Fibroblast of skin of left biceps (primary cell): ENCODE results near the gene SAXO2.
"Not testable (repeated sequence)": the region's sequence is repeated elsewhere in the genome, so short reads cannot be mapped to it uniquely, and the experiment has no call there.

Source experiments
- DNase-seq, 2 experiments: peaks; one replicate each; pipeline ENCODE4 v3.0.0-alpha.2; 2013; ENCODE audit warnings: low read depth in 2 of 2

Gene SAXO2

DNA sequence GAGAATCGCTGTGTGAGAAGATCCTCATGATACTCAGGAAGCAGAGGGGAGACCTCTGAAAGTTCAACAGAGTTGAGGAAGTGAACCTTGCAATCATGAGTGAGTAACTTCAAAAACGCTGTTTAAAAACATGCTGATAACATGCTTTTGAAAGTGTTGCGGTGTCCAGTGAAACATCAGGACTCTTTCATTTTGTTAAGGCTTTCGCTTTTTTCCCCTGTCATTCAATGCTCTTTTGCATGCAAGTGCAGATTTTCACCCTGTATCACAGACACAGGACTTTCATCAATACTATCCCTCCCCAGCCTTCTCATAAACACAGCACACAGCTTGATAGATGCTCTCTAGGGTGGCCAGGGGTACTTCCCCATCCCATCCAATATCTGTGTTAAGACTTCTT is 23.9 kb downstream of the SAXO2 start:
- not testable (repeated sequence) for DNase-seq

DNA sequence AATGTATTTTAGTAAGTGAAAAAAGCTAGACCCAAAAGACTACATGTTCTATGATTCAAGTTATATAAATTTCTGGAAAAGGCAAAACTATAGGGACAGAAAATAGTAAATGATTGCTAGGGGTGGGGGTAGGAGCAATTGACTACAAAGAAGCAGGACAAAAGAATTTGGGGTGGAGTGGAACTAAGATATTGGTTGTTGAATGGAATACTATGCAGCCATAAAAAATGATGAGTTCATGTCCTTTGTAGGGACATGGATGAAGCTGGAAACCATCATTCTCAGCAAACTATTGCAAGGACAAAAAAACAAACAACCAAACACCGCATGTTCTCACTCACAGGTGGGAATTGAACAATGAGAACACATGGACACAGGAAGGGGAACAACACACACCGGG is 25.6 kb downstream of the SAXO2 start:
- not testable (repeated sequence) for DNase-seq

DNA sequence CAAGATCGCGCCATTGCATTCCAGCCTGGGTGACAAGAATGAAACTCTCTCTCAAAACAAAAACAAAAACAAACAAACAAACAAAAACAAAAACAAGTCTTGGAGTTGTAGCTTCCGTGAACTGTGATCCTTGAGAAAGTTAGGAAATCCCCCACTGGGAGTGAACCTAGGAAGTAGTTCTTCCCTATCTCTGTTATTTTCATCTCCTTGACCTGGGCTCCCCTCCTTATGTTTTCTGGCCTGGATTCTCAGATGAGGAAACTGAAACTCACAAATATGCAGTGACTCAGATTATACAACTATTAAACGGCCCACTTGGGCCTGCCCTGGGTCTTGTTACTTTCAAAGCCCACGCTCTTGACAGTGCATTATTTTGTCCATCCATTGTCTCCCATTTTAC is 29.7 kb downstream of the SAXO2 start:
- no peak for DNase-seq

DNA sequence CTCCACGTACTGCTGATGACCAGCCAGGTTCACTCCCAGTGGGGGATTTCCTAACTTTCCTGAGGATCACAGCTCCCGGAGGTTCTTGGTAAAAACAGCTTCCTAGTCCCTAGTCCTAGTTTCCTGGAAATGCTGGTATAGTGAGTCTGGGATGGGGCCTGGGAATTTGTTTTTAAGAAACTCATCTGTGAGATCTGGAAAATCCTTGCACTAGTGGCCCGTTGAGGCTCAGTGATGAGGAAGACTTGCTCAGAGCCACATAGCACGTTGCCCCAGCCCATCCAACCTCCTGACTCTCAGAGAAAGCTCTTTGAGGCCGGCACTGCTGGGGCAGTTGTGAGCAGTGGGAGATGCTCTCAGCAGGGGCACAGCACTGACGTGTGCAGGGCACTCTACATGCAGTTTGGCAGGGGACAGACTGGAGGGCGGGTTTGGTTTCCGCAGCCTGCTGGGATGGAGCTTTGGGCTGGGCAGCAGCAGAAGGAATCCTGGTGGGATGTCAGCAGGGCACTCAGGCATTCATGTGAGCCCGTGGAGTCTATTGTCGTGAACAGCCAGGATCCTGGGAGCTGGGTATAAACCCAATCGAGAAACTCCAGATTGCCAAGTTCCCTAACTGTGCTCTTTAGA is 31.6 kb downstream of the SAXO2 start:
- no peak for DNase-seq

DNA sequence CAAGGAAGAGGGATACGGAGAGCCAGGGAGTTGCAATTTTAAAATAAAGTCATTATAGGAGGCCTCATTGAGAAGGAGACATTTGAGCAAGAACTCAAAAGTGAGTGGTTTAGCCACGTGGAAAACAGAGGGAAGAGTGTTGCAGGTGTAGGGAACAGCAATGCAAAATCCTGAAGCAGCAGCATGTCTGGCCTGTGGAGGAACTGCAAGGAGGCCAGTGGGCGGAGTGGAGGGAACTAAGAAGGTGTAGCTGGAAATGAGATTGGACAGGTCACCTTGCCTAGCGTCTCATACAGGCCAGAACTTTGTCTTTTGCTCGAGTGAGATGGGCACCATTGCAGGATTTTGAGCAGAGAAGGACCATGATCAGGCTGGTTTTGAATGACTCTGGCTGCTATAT is 34.9 kb downstream of the SAXO2 start:
- no peak for DNase-seq

DNA sequence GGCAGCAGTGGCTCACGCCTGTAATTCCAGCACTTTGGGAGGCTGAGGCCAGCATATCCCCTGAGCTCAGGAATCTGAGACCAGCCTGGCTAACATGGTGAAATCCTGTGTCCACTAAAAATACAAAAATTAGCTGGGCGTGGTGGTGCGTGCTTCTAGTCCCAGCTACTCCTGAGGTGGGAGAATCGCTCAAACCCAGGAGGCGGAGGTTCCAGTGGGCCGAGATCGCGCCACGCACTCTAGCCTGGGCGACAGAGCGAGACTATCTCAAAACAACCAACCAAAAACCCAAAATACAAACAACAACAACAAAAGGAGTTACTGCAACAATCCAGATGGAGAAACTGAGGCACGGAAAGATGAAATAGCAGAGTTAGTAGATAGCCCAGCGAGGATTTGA is 35.4 kb downstream of the SAXO2 start:
- no peak for DNase-seq

DNA sequence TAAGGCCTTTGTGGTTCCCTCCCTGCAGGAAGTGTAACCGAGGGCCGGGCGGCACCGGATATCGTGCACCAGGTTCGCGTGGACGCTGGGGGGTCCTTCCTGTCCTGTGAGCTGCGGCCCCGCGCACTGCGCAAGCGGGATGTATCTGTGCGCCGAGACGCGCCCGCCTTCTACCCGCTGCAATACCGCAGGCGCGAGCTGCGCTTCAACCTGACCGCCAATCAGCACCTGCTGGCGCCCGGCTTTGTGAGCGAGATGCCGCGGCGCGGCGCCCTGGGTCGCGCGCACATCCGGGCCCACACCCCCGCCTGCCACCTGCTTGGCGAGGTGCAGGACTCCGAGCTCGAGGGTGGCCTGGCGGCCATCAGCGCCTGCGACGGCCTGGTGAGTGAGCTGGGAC is 35.9 kb downstream of the SAXO2 start:
- no peak for DNase-seq

DNA sequence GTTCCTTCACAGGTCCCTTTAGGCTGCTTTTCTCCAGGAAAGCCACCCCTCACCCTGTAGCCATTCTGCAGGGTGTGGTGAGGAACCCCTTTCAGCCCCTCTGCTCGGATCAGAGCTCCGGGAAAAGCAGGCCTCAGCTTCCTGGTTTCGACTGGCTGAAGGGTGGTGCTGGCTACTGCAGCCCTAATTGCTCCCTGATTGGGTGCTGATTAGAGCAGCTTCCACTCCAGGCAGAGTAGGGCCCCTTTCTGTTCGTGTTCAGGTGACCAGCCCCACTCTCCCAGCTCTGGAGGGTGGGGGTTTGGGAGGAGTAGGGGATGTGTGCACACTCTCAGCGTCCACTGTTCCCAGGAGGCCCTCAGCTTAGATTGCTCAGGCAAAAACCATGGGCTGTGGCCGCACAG is 36.9 kb downstream of the SAXO2 start:
- not testable (repeated sequence) for DNase-seq

DNA sequence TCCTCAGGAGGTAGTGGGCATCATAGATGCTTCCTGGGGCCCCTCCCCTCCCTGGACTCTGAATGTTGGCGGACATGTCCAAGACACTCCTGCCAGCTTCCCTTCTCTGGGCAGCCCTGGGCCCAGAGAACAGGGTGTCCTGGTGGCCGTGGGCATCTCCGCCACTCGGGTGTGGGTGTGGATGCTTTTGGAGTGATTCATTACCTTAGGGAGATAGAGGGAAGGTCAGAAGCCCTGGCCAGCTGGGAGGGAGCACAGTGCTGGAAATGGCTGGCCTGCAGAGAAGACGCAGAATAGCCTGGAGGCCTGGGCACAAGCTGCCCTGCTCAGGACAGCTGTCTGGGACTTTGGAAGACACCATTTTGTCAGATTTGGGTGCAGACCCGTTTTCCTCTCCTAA is 37.7 kb downstream of the SAXO2 start:
- not testable (repeated sequence) for DNase-seq

DNA sequence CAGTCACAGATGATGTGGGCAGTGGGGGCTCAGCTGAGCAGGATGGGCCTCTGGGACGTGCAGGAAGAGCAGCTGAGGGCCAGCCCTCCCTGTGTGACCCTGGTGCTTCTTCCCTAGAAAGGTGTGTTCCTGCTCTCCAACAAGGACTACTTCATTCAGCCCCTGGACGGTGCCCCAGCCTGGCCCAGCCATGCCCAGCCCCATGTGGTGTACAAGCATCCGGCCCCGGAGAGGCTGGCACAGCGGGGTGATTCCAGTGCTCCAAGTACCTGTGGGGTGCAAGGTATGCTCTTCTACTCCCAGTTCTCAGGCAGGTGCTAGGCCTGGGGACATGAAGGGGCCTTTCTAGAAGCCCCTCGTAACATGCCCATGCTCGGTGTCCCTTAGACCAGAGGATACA is 38.3 kb downstream of the SAXO2 start:
- no peak for DNase-seq

DNA sequence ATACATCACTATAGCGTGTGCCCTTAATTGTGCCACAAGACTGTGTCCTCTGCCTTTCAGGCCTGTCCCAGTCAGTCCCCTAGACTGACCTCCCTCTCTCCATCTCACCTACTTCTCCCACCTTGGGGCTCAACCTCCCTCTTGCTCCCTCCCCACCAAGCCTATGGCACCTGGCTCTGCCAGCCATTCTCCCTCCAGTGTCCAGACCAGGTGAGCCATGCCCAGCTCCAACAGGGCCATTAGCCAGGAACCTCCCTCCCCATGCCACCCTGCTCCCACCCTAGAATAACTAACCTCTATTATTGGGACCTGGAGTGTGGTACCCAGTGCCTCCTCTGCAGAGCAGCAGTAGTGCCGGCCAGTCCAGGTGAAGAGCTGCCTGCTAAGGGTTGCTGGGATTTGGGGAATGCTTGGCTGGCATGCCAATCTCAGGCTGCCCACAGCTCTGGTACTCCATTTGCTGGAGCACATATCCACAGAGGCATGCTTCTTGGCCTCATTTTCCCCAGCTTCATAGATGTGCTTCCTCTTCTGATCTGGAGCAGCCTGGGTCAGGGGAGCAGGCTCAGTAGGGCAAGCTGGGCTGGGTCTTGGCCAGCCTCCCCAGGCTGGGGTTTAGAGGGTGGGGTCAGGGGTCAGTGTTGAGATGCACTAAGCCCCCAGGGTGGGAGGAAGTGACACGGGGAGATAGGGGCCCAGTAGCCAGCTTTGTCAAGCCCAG is 38.8 kb downstream of the SAXO2 start:
- no peak for DNase-seq

DNA sequence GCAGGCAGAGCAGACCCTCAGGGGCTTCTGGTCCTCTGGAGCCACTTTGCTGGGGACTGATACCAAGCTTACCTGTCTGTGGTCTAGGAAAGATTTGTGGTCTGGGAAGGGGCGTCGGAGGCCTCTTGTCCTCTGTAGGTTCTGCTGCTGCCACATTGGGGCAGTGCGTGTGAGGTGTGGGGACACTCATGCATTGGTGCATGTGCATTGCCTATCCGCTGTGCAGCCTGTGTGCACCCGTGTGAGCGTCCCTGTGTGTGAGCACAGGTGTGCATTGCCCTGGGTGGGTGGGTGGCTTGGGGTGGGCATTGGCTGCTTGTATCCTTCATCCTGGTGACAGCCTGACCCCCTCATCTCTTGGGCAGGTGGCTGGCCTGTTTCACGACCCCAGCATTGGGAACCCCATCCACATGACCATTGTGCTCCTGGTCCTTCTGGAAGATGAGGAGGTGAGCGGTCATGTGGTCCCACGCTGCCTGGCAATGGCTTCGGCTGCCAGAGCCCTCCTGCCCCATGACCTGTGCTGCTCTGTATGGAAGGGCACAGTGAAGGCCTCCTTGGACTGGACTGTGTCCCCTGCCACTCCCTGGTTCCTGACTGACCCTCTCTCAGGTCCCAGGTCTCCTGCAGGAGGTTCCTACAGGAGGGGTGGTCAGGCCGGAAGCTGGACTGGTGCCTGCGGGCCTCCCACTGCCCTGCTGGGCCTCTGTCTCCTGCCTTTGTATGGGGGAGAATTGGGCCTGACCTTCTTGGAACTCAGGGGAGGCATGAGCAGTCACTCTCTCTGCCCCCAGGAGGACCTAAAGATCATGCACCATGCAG is 41.5 kb downstream of the SAXO2 start:
- DNase-seq, result no peak

DNA sequence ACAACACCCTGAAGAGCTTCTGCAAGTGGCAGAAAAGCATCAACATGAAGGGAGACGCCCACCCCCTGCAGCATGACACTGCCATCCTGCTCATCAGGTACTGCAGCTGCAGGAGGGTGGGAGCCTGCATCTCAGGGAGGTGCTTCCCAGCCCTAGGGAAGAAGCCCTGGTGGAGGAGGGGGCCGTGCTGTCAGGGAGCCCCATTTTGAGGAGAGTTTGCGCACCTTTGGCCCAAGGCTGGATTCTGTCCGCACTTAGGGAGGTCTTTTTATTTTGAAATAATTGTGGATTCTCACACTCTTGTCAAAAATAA is 42.1 kb downstream of the SAXO2 start:
- no peak for DNase-seq

DNA sequence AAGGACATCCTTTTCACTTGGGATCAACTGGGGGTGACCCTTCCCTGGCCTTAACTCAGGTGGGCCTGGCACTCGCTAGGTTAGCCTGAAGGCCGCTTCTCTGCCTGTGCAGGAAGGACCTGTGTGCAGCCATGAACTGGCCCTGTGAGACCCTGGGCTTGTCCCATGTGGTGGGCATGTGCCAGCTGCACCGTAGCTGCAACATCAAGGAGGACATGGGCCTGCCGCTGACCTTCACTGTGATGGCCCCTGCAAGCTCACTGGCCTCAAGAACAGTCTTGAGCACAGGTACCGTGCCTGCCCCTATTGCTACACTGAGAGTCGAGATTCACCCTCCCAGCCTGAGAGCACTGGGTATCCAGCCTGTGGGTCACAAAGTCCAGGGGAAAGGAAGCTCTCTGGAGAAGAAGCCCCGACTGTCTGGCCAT is 43.0 kb downstream of the SAXO2 start:
- no peak for DNase-seq

DNA sequence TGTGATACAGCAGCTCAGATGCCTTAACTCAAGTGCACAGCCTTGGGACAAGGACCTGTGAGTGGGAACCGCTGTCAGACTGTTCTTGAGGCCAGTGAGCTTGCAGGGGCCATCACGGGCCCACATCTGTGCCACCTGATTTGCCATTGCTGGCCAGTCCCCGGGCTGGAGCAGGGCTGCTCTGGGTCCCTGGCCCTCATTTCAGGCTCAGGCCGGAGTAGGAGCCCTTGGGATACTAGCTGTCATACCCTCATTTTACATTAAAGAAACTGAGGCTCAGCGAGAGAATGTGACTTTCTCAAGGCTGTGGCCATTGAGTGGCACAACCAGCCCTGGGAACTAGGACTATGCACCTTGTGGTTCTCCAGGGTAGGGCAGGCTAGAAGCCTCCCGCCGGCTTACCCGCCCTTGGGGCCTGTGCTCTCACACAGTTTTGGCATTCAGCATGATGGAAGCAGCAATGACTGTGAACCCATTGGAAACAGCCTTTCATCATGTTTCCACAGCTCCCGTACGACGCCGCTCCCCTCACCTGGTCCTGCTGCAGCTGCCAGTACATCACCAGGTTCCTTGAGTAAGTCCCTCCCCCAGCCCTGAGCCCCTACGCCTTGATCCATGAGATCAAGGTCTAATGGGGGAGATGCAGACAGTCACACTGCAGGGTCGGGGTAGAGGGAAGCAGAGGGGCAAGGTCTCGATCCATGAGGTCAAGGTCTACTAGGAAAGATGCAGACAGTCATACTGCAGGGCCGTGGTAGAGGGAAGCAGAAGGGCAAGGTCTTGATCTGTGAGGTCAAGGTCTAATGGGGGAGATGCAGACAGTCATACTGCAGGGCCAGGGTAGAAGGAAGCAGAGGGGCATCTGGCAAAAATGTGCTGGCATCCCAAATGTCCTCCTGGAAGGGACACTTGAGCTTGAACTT is 44.4 kb downstream of the SAXO2 start:
- DNase-seq, result no peak

DNA sequence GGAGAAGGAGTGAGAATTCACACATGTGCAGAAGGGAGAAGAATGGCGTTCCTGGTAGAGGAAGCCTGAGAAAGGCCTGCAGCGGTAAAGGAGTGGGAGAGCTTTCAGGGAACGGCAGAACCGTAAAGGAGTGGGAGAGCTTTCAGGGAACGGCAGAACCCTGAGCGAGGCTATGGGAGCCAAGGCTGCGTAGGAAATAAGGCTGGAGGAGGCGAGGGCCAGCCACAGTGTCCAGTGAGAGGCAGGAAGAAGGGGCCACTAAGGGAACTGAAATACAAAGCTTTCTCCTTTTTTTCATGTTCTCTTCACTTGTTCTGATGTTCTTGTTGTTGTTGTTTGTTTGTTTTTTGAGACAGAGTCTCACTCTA is 45.1 kb downstream of the SAXO2 start:
- DNase-seq, result no peak

DNA sequence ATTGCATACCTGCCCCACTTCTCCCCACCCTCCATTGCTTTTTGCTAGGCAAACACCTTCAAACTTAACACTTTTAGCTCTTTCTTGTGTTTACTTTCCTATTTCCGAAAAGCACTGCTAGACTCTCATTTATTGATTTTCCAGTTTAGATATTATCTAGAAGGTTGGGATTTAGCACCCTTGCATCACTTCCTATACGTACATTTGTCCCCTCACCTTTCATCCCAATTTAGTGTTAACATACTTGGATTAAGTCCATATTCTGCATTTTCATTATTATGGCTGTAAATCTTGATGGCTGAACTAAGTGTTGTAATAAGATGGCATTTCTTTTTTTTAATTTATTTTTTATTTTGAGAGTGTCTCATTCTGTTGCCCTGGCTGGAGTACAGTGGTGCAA is 47.2 kb downstream of the SAXO2 start:
- DNase-seq, result no peak

DNA sequence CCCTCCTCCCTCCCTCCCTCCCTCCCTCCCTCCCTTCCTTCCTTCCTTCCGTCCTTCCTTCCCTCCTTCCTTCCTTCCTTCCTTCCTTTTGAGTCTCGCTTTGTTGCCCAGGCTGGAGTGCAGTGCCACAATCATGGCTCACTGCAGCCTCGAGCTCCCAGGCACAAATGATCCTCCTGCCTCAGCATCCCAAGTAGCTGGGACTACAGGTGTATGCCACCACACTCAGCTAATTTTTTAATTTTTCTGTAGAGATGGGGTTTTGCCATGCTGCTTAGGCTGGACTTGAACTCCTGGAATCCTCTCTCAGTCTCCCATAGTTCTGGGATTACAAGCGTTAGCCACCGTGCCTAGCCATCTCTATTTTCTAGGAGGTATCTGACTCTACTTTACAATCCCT is 48.7 kb downstream of the SAXO2 start:
- DNase-seq, result not testable (repeated sequence)

DNA sequence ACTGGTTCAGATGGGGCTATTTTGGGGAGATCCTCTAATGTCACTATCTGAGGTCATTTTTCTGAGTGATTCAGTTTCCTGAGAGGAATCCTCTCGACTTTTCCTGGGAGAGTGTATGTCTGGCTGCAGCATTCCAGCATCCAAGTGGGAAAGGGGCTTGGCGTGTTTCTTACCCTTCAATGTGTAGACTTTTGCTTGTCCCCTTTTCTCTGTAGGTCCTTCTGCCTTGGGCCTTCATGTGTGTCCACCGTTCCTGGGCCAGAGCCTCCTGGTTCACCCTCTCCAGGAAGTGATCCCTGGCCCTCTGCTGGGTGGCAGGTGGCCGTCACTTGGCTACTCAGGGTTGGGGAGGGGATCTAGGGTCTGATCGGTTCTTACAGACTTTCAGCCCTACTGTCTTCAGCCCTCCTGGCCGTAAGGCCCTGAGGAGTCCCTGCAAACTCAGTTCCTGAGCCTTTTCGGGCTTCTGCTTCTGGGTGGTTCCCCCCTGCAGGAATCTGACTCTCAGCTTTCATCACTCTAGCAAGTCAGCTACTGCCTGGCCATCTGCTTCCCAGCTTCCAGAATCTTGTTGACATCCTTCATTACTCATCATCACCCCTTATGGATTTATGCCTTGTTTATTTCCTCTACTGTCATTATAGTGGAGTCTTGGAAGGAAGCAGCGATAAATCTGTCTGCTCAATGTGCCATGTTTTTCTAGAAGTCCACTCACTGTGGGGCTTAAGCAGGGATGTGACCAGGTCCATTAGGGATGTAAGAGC is 50.1 kb downstream of the SAXO2 start:
- peak; percentile 42 to 47 for DNase-seq

DNA sequence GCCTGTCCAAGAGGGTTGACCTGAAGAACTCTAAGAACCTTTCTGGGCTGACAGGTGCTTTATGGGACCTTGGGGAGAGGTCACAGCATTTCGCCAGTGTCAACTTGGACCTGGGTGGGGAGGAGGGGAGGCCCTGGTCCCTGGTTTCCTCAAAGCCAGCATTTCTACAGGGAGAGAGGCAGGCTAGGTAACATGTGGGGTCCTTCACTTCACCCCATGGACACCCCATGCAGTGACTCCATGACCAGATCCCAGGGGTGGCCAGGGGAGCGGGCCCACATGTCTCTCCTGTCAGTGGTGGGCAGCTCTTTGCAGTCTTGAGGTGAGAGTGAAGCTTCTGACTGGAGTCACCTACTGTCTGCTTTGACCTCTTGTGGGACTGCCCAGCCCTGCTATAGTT is 50.8 kb downstream of the SAXO2 start:
- DNase-seq, result no peak
